ENCODE data around the gene MACROD2.

GRCh38 chr20:14033310-14033709 is 38.0 kb downstream of the MACROD2 start:
- TF ChIP-seq CTCF (tag by site-specific recombination; IDR thresholded peaks at IDR 0.05) (no peak), ZBTB20 (tag by site-specific recombination; IDR thresholded peaks at IDR 0.05) (no peak), TCF7L2 (IDR thresholded peaks at IDR 0.05; ENCODE audit: borderline replicate concordance, low read depth, low read length) (no peak), KLF16 (tag by site-specific recombination; IDR thresholded peaks at IDR 0.05) (no peak), PRDM1 (tag by site-specific recombination; IDR thresholded peaks at IDR 0.05) (no peak), YY1 (tag by site-specific recombination; IDR thresholded peaks at IDR 0.05) (no peak), HOXC10 (CRISPR knock-in tag; IDR thresholded peaks at IDR 0.05) (no peak), ZNF639 (tag by site-specific recombination; IDR thresholded peaks at IDR 0.05) (no peak), ZNF785 (tag by site-specific recombination; IDR thresholded peaks at IDR 0.05) (no peak)
